Muscle of leg (tissue), 11 donors: ENCODE measurements around the gene TBC1D22A. TPM values are rescaled to one million over a fixed set of nuclear protein-coding genes. Genes with fewer than 3 reads are reported as not detected.

Source experiments
- DNase-seq: peaks from one replicate; pipeline ENCODE4 v3.0.0; 2013
- H3K27ac ChIP-seq: one replicate; pipeline ENCODE4 v1.5.1; 2013; ENCODE audit warnings: mild to moderate bottlenecking, low read length, control low read depth
- H3K27me3 ChIP-seq: one replicate; pipeline ENCODE4 v1.6.1; 2013; ENCODE audit warnings: low read length; ENCODE audit not compliant: control insufficient read depth, insufficient read depth
- H3K36me3 ChIP-seq: one replicate; pipeline ENCODE4 v1.6.1; 2013; ENCODE audit warnings: low read length; ENCODE audit not compliant: control insufficient read depth, insufficient read depth
- H3K4me1 ChIP-seq: one replicate; pipeline ENCODE4 v1.6.1; 2013; ENCODE audit warnings: low read length; ENCODE audit not compliant: control insufficient read depth, insufficient read depth
- H3K4me3 ChIP-seq: one replicate; pipeline ENCODE4 v1.5.1; 2013; ENCODE audit warnings: low read length, control low read depth
- H3K9me3 ChIP-seq: replicated peaks from 2 replicates; pipeline ENCODE4 v1.6.1; 2013; ENCODE audit warnings: low read depth, low read length; ENCODE audit not compliant: control insufficient read depth
- WGBS: methylation state at CpG from one replicate; pipeline ENCODE4 v1.1.5; 2013; ENCODE audit warnings: missing lambda C conversion rate; ENCODE audit not compliant: insufficient coverage; 5-methylcytosine and 5-hydroxymethylcytosine counted together
- polyA plus RNA-seq, 8 donors: library from polyadenylated mRNA; unstranded; fragments of 120-200 nt; gene quantifications; one replicate each; pipeline versions ENCODE4 v1.2.1 to v1.2.3, GENCODE V29; 2013; ENCODE audit warnings: inconsistent platforms in 1 of 8, low replicate concordance in 1 of 8; ENCODE audit not compliant: insufficient read length in 8 of 8, insufficient read depth in 1 of 8
- total RNA-seq: library from RNA; stranded (reverse); fragments of 120-200 nt; gene quantifications from one replicate; pipeline ENCODE4 v1.2.4, GENCODE V29; 2013

The TBC1D22A gene
- total and polyA plus RNA-seq, 9 donors: 8.0 to 16.9 (median 15.6) TPM

GRCh38 chr22:46830841-46831240 is 68.4 kb downstream of the TBC1D22A start:
- Histone ChIP-seq H3K36me3 (peaks cover 5% of the 10 kb centered on the region), H3K9me3 (peaks cover 15% of the 10 kb centered on the region), H3K4me3 (no peak overlapping the region), H3K4me1 (peaks cover 27% of the 10 kb centered on the region), H3K27ac (no peak overlapping the region), H3K27me3 (no peaks in the 10 kb centered on the region)
- DNase-seq: no peak
- WGBS: 77% methylated on average over 6 of the region's 8 CpGs

GRCh38 chr22:46833228-46833627 is 70.8 kb downstream of the TBC1D22A start:
- peaks cover 15% of the 10 kb centered on the region for H3K9me3 ChIP-seq
- H3K4me3 ChIP-seq: no peak overlapping the region
- H3K4me1 ChIP-seq: peaks cover 27% of the 10 kb centered on the region
- WGBS: 68% methylated on average over 6 of the region's 6 CpGs
- H3K27ac ChIP-seq: no peak overlapping the region
- no peaks in the 10 kb centered on the region for H3K36me3 ChIP-seq
- no peaks in the 10 kb centered on the region for H3K27me3 ChIP-seq
- DNase-seq: no peak

- no peak overlapping the region for H3K27ac ChIP-seq
- no peak overlapping the region for H3K4me3 ChIP-seq
- H3K4me1 ChIP-seq: peaks cover 20% of the 10 kb centered on the region
- no peaks in the 10 kb centered on the region for H3K27me3 ChIP-seq
- no CpG with 5 or more reads among the region's 1 CpG for WGBS
- H3K36me3 ChIP-seq: no peaks in the 10 kb centered on the region
- no peak for DNase-seq
- H3K9me3 ChIP-seq: peaks cover 15% of the 10 kb centered on the region
These were observed 71.7 kb downstream of the TBC1D22A start for GRCh38 chr22:46834021-46834737.

- H3K36me3 ChIP-seq: no peaks in the 10 kb centered on the region
- H3K4me1 ChIP-seq: peaks cover 9% of the 10 kb centered on the region
- H3K9me3 ChIP-seq: peaks cover 15% of the 10 kb centered on the region
- WGBS: no CpG with 5 or more reads among the region's 2 CpGs
- DNase-seq: no peak
- no peak overlapping the region for H3K4me3 ChIP-seq
- no peak overlapping the region for H3K27ac ChIP-seq
- H3K27me3 ChIP-seq: no peaks in the 10 kb centered on the region
These were observed 72.8 kb downstream of the TBC1D22A start for GRCh38 chr22:46835288-46835687.

GRCh38 chr22:46835693-46836092 is 73.2 kb downstream of the TBC1D22A start:
- no CpG with 5 or more reads among the region's 2 CpGs for WGBS
- peaks cover 15% of the 10 kb centered on the region for H3K9me3 ChIP-seq

GRCh38 chr22:46841522-46841921 is 79.1 kb downstream of the TBC1D22A start:
- Histone ChIP-seq H3K36me3 (no peaks in the 10 kb centered on the region), H3K4me1 (peaks cover 14% of the 10 kb centered on the region), H3K9me3 (no peaks in the 10 kb centered on the region), H3K27me3 (no peaks in the 10 kb centered on the region), H3K4me3 (no peak overlapping the region), H3K27ac (no peak overlapping the region)
- WGBS: 95% methylated on average over 2 of the region's 3 CpGs
- DNase-seq: no peak

More at GRCh38 chr22:46835693-46836092, 73.2 kb downstream of the TBC1D22A start:
- Histone ChIP-seq H3K4me3 (no peak overlapping the region), H3K27me3 (no peaks in the 10 kb centered on the region), H3K36me3 (no peaks in the 10 kb centered on the region), H3K27ac (no peak overlapping the region), H3K4me1 (peaks cover 5% of the 10 kb centered on the region)
- DNase-seq: no peak

GRCh38 chr22:46842606-46843005 is 80.2 kb downstream of the TBC1D22A start:
- no peak overlapping the region for H3K4me3 ChIP-seq
- no peak for DNase-seq
- H3K9me3 ChIP-seq: no peaks in the 10 kb centered on the region
- H3K27me3 ChIP-seq: no peaks in the 10 kb centered on the region
- H3K27ac ChIP-seq: no peak overlapping the region
- peaks cover 10% of the 10 kb centered on the region for H3K36me3 ChIP-seq
- 79% methylated on average over 8 of the region's 11 CpGs for WGBS
- H3K4me1 ChIP-seq: peaks cover 14% of the 10 kb centered on the region

GRCh38 chr22:46843821-46844255 is 81.4 kb downstream of the TBC1D22A start:
- 77% methylated on average over 9 of the region's 10 CpGs for WGBS
- Histone ChIP-seq H3K4me3 (no peak overlapping the region), H3K9me3 (no peaks in the 10 kb centered on the region), H3K27me3 (no peaks in the 10 kb centered on the region), H3K36me3 (peaks cover 10% of the 10 kb centered on the region), H3K27ac (no peak overlapping the region), H3K4me1 (peaks cover 14% of the 10 kb centered on the region)
- no peak for DNase-seq

GRCh38 chr22:46844606-46845210 is 82.3 kb downstream of the TBC1D22A start:
- Histone ChIP-seq H3K27me3 (no peaks in the 10 kb centered on the region), H3K36me3 (peaks cover 10% of the 10 kb centered on the region), H3K9me3 (no peaks in the 10 kb centered on the region), H3K4me3 (no peak overlapping the region), H3K27ac (no peak overlapping the region), H3K4me1 (peaks cover 14% of the 10 kb centered on the region)
- WGBS: 79% methylated on average over 5 of the region's 11 CpGs
- DNase-seq: no peak

GRCh38 chr22:46845296-46846149 is 83.1 kb downstream of the TBC1D22A start:
- Histone ChIP-seq H3K27ac (no peak overlapping the region), H3K9me3 (no peaks in the 10 kb centered on the region), H3K4me1 (peaks cover 14% of the 10 kb centered on the region), H3K4me3 (no peak overlapping the region), H3K36me3 (peaks cover 10% of the 10 kb centered on the region), H3K27me3 (no peaks in the 10 kb centered on the region)
- peak; percentile 77 for DNase-seq
- WGBS: 34% methylated on average over 10 of the region's 17 CpGs
